Spleen (tissue), 11 donors: ENCODE data around the gene SCUBE1. TPM values are rescaled to one million over a fixed set of nuclear protein-coding genes. Genes with fewer than 3 reads are reported as not detected.

ENCODE experiments used
- DNase-seq: peaks from one replicate; pipeline ENCODE4 v3.0.0-alpha.2; 2020
- H3K27ac ChIP-seq, 8 donors: fragments of 200-600 bp; sonication (generic) in 7 of 8; 1 replicate in 4 of 8; 2 replicates in 4 of 8; pipeline versions ENCODE4 v1.5.0 to v1.8.0; 2016 to 2021; ENCODE audit warnings: inconsistent platforms in 4 of 8, mild to moderate bottlenecking in 4 of 8, moderate library complexity in 1 of 8
- H3K27me3 ChIP-seq, 7 donors: fragments of 200-600 bp; sonication (generic) in 6 of 7; replicated peaks in 1 of 7; 1 replicate in 4 of 7; 2 replicates in 3 of 7; pipeline versions ENCODE4 v1.5.0 to v1.8.0; 2016 to 2021; ENCODE audit warnings: inconsistent platforms in 3 of 7, mild to moderate bottlenecking in 1 of 7
- H3K36me3 ChIP-seq, 6 donors: fragments of 200-600 bp; sonication (generic) in 5 of 6; 1 replicate in 4 of 6; 2 replicates in 2 of 6; pipeline versions ENCODE4 v1.5.0 to v1.8.0; 2016 to 2021; ENCODE audit warnings: inconsistent platforms in 2 of 6
- H3K4me1 ChIP-seq, 6 donors: fragments of 200-600 bp; sonication (generic) in 5 of 6; 1 replicate in 3 of 6; 2 replicates in 3 of 6; pipeline versions ENCODE4 v1.5.0 to v1.8.0; 2016 to 2021; ENCODE audit warnings: inconsistent platforms in 3 of 6
- H3K4me3 ChIP-seq, 8 donors: fragments of 200-600 bp; sonication (generic) in 7 of 8; 1 replicate in 4 of 8; 2 replicates in 4 of 8; pipeline versions ENCODE4 v1.5.0 to v1.8.0; 2016 to 2021; ENCODE audit warnings: inconsistent platforms in 4 of 8, mild to moderate bottlenecking in 4 of 8, moderate library complexity in 2 of 8
- H3K9me3 ChIP-seq, 8 donors: fragments of 200-600 bp; sonication (generic) in 7 of 8; 1 replicate in 4 of 8; 2 replicates in 4 of 8; pipeline versions ENCODE4 v1.5.0 to v1.8.0; 2016 to 2021; ENCODE audit warnings: inconsistent platforms in 4 of 8
- POLR2A ChIP-seq, 3 donors: fragments of 450-650 bp; IDR thresholded peaks; one replicate each; pipeline ENCODE4 v1.5.1; 2017; ENCODE audit warnings: antibody characterized with exemption in 3 of 3, mild to moderate bottlenecking in 1 of 3
- POLR2AphosphoS5 ChIP-seq, 3 donors: sonication (generic); formaldehyde crosslinking; IDR thresholded peaks; one replicate each; pipeline ENCODE4 v1.5.1; 2017; ENCODE audit warnings: antibody characterized with exemption in 3 of 3
- WGBS, 5 donors: extraction: QIAGEN DNeasy Blood & Tissue Kit in 3 of 5; methylation state at CpG; one replicate each; pipeline versions ENCODE4 v1.1.5 to v1.1.7; 2013 to 2018; 5-methylcytosine and 5-hydroxymethylcytosine counted together
- intact Hi-C: fragments of 100-400 bp; cut with DNase I; formaldehyde crosslinking; loops from one replicate; pipeline ENCODE4 v1.15.0; 2023; ENCODE audit warnings: low total_unique reads
- polyA plus RNA-seq, 3 donors: library from polyadenylated mRNA; stranded (reverse); fragments of 200-250 nt; gene quantifications; one replicate each; pipeline ENCODE4 v1.2.1, GENCODE V29; 2013
- total RNA-seq, 7 donors: library from RNA; depleted of rRNA in 3 of 7; stranded (reverse); fragments of >200 nt in 3 of 7; fragmentation: NEBNext Ultra II Directional in 4 of 7; extraction: Animal tissue kit (Norgen Biotek cat#: 25700) in 4 of 7; gene quantifications; one replicate each; pipeline versions ENCODE4 v1.1.0 to v1.2.1, GENCODE V29; 2016 to 2021
- TF ChIP-seq, protein P1 (sequence below), 11 experiments: fragments of 200-600 bp in 7 of 11; fragments of 450-650 bp in 4 of 11; sonication (generic) in 4 of 11; IDR thresholded peaks in 8 of 11; conservative IDR thresholded peaks in 3 of 11; 1 replicate in 7 of 11; 2 replicates in 4 of 11; pipeline versions ENCODE4 v1.4.0 to v1.8.0; 2016 to 2021; ENCODE audit warnings: antibody characterized with exemption in 11 of 11, inconsistent platforms in 4 of 11, mild to moderate bottlenecking in 1 of 11
- donor health status: healthy with polysubstance abuse.
- donor health status: DM: no; HTN: no; CAD: no; lungs with moderate emphysema.
- donor health status: DM: no; HTN: no; CAD: no.
- donor health status: Bipolar disorder and iron deficiency.
- donor health status: healthy.
- donor health status: DM: no; HTN: no; CAD: no.
- donor health status: DM: yes; HTN: yes; CAD: no.

The SCUBE1 gene
- total and polyA plus RNA-seq, 10 donors = 0.46 to 43.5 (median 15.9) TPM

- Histone ChIP-seq H3K4me3 (no peak overlapping the region), H3K27ac (no peak overlapping the region), H3K4me1 (no peaks in the 10 kb centered on the region), H3K27me3 (peaks cover 0 to 30% (median 0%) of the 10 kb centered on the region in 7 donors), H3K36me3 (no peaks in the 10 kb centered on the region), H3K9me3 (no peaks in the 10 kb centered on the region)
- 68 to 89% (median 69%) methylated on average over 3 to 5 of the region's 5 CpGs for WGBS, 5 donors
- no peak for TF ChIP-seq POLR2AphosphoS5 (IDR thresholded peaks at IDR 0.05)
- TF ChIP-seq, protein P1, sequence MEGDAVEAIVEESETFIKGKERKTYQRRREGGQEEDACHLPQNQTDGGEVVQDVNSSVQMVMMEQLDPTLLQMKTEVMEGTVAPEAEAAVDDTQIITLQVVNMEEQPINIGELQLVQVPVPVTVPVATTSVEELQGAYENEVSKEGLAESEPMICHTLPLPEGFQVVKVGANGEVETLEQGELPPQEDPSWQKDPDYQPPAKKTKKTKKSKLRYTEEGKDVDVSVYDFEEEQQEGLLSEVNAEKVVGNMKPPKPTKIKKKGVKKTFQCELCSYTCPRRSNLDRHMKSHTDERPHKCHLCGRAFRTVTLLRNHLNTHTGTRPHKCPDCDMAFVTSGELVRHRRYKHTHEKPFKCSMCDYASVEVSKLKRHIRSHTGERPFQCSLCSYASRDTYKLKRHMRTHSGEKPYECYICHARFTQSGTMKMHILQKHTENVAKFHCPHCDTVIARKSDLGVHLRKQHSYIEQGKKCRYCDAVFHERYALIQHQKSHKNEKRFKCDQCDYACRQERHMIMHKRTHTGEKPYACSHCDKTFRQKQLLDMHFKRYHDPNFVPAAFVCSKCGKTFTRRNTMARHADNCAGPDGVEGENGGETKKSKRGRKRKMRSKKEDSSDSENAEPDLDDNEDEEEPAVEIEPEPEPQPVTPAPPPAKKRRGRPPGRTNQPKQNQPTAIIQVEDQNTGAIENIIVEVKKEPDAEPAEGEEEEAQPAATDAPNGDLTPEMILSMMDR (IDR thresholded peaks at IDR 0.05 in 8 of 11, conservative IDR thresholded peaks at IDR 0.05 in 3 of 11) = no peak
- TF ChIP-seq POLR2A (IDR thresholded peaks at IDR 0.05) = no peak
- intact Hi-C loops = no loop called here
- no peak for DNase-seq
Measured at GRCh38 chr22:43198126-43198525, 145.0 kb downstream of the SCUBE1 start.

- Histone ChIP-seq H3K27me3 (peaks cover 0 to 30% (median 0%) of the 10 kb centered on the region in 7 donors), H3K9me3 (no peaks in the 10 kb centered on the region), H3K27ac (no peak overlapping the region), H3K4me1 (no peaks in the 10 kb centered on the region), H3K36me3 (no peaks in the 10 kb centered on the region), H3K4me3 (no peak overlapping the region)
- WGBS, 5 donors = 51 to 73% (median 66%) methylated on average over 16 to 22 of the region's 22 CpGs
- TF ChIP-seq, protein P1 (IDR thresholded peaks at IDR 0.05 in 8 of 11, conservative IDR thresholded peaks at IDR 0.05 in 3 of 11) = no peak
- TF ChIP-seq POLR2AphosphoS5 (IDR thresholded peaks at IDR 0.05) (no peak), POLR2A (IDR thresholded peaks at IDR 0.05) (no peak)
- intact Hi-C loops = no loop called here
- DNase-seq = no peak
Measured at GRCh38 chr22:43197271-43197941, 145.8 kb downstream of the SCUBE1 start.

DNA sequence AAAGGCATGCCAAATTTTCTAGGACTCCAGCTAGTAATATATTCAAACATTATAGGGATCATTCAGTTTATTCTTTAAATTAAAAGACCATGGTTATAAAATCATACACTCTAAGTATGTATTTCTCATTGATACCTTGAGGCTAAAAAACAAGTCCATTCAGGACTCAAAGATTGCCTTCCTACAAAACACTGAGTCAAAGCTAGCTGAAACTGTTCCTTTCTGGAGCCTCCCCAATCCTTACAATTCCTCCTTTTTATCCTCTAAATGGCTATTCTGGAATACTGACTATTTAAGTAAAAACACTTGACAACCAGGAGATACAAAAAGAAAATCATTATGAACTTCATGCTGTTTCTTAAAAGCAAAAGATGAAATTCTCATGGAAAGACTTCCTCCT is 151.3 kb downstream of the SCUBE1 start:
- Histone ChIP-seq H3K4me3 (no peak overlapping the region), H3K36me3 (no peaks in the 10 kb centered on the region), H3K27ac (no peak overlapping the region), H3K4me1 (peaks cover 0 to 9% (median 6%) of the 10 kb centered on the region in 6 donors), H3K27me3 (peaks cover 0 to 4% (median 0%) of the 10 kb centered on the region in 7 donors), H3K9me3 (peaks cover 0 to 5% (median 0%) of the 10 kb centered on the region in 8 donors)
- DNase-seq = no peak
- intact Hi-C loops = no loop called here
- no peak for TF ChIP-seq POLR2A (IDR thresholded peaks at IDR 0.05)
- TF ChIP-seq, protein P1 (IDR thresholded peaks at IDR 0.05 in 8 of 11, conservative IDR thresholded peaks at IDR 0.05 in 3 of 11) = no peak
- no peak for TF ChIP-seq POLR2AphosphoS5 (IDR thresholded peaks at IDR 0.05)

- no peak for DNase-seq
- 90 to 96% (median 94%) methylated on average over 5 of the region's 5 CpGs for WGBS, 5 donors
- intact Hi-C loops = no loop called here
- Histone ChIP-seq H3K4me3 (no peak overlapping the region), H3K27ac (no peak overlapping the region), H3K9me3 (peaks cover 0 to 5% (median 0%) of the 10 kb centered on the region in 8 donors), H3K36me3 (no peaks in the 10 kb centered on the region), H3K4me1 (peaks cover 9 to 36% (median 30%) of the 10 kb centered on the region in 6 donors), H3K27me3 (no peaks in the 10 kb centered on the region)
- TF ChIP-seq POLR2AphosphoS5 (IDR thresholded peaks at IDR 0.05) = no peak
- TF ChIP-seq, protein P1 (IDR thresholded peaks at IDR 0.05 in 8 of 11, conservative IDR thresholded peaks at IDR 0.05 in 3 of 11) = no peak
- TF ChIP-seq POLR2A (IDR thresholded peaks at IDR 0.05) = no peak
Measured at GRCh38 chr22:43188829-43189545, 154.2 kb downstream of the SCUBE1 start.
